ENCODE data around the gene EYS. TPM values are rescaled to one million over a fixed set of nuclear protein-coding genes. Genes with fewer than 3 reads are reported as not detected.

Gene EYS
- total RNA-seq, 3 donors from 2014 or later = 1.3 to 2.9 TPM; not detected in 1

GRCh38 chr6:64233746-64234145, 1473.3 kb downstream of the EYS start:
- TF ChIP-seq POLR2AphosphoS5 (IDR thresholded peaks at IDR 0.05) (no peak), CTCF (IDR thresholded peaks at IDR 0.05) (no peak), POLR2A (IDR thresholded peaks at IDR 0.05) (no peak)
- no peak for DNase-seq (ENCODE audit: low spot score in 2 of 2)
- no peaks in the 10 kb centered on the region for H3K9me3 ChIP-seq
- intact Hi-C loops (cut with DNase I; ENCODE audit: low total_unique reads) = no loop called here
- H3K4me1 ChIP-seq = no peaks in the 10 kb centered on the region
- H3K4me3 ChIP-seq = no peak overlapping the region
- no peaks in the 10 kb centered on the region for H3K36me3 ChIP-seq
- H3K27ac ChIP-seq = no peak overlapping the region
- H3K27me3 ChIP-seq = no peaks in the 10 kb centered on the region

GRCh38 chr6:64231928-64232327, 1475.1 kb downstream of the EYS start:
- no peak for TF ChIP-seq POLR2AphosphoS5 (IDR thresholded peaks at IDR 0.05)
- Histone ChIP-seq H3K27me3 (no peaks in the 10 kb centered on the region), H3K4me1 (no peaks in the 10 kb centered on the region), H3K4me3 (no peak overlapping the region), H3K9me3 (no peaks in the 10 kb centered on the region), H3K36me3 (no peaks in the 10 kb centered on the region), H3K27ac (no peak overlapping the region)
- no peak for DNase-seq (ENCODE audit: low spot score in 2 of 2)
- intact Hi-C loops (cut with DNase I; ENCODE audit: low total_unique reads) = no loop called here

- no peak for DNase-seq (ENCODE audit: low spot score in 2 of 2)
- intact Hi-C loops (cut with DNase I; ENCODE audit: low total_unique reads) = no loop called here
Measured at GRCh38 chr6:64230530-64230929, 1476.5 kb downstream of the EYS start.

GRCh38 chr6:64227863-64228262, 1479.2 kb downstream of the EYS start:
- Histone ChIP-seq H3K9me3 (no peaks in the 10 kb centered on the region), H3K4me1 (no peaks in the 10 kb centered on the region), H3K27me3 (no peaks in the 10 kb centered on the region), H3K4me3 (no peak overlapping the region), H3K36me3 (no peaks in the 10 kb centered on the region), H3K27ac (no peak overlapping the region)
- DNase-seq (ENCODE audit: low spot score in 2 of 2) = no peak
- TF ChIP-seq CTCF (IDR thresholded peaks at IDR 0.05) (no peak), POLR2A (IDR thresholded peaks at IDR 0.05) (no peak), POLR2AphosphoS5 (IDR thresholded peaks at IDR 0.05) (no peak)
- intact Hi-C loops (cut with DNase I; ENCODE audit: low total_unique reads) = no loop called here

More at GRCh38 chr6:64230530-64230929, 1476.5 kb downstream of the EYS start:
- Histone ChIP-seq H3K9me3 (no peaks in the 10 kb centered on the region), H3K27ac (no peak overlapping the region), H3K27me3 (no peaks in the 10 kb centered on the region), H3K4me3 (no peak overlapping the region), H3K4me1 (no peaks in the 10 kb centered on the region), H3K36me3 (no peaks in the 10 kb centered on the region)
- no peak for TF ChIP-seq CTCF (IDR thresholded peaks at IDR 0.05)
- TF ChIP-seq POLR2A (IDR thresholded peaks at IDR 0.05) = no peak
- no peak for TF ChIP-seq POLR2AphosphoS5 (IDR thresholded peaks at IDR 0.05)

GRCh38 chr6:64225503-64225902, 1481.5 kb downstream of the EYS start:
- Histone ChIP-seq H3K36me3 (no peaks in the 10 kb centered on the region), H3K27ac (no peak overlapping the region)

More at GRCh38 chr6:64225503-64225902, 1481.5 kb downstream of the EYS start:
- Histone ChIP-seq H3K27me3 (no peaks in the 10 kb centered on the region), H3K4me1 (no peaks in the 10 kb centered on the region), H3K9me3 (no peaks in the 10 kb centered on the region), H3K4me3 (no peak overlapping the region)
- TF ChIP-seq POLR2A (IDR thresholded peaks at IDR 0.05) (no peak), CTCF (IDR thresholded peaks at IDR 0.05) (no peak), POLR2AphosphoS5 (IDR thresholded peaks at IDR 0.05) (no peak)
- intact Hi-C loops (cut with DNase I; ENCODE audit: low total_unique reads) = no loop called here
- no peak for DNase-seq (ENCODE audit: low spot score in 2 of 2)

Measured in breast epithelium (tissue), 4 donors.